Loucy (cell line): ENCODE measurements around the gene OR2F1.

Source experiments
- H2AFZ ChIP-seq: fragments of 200-600 bp; sonication (generic); 2 replicates; pipeline ENCODE4 v1.6.0; 2016; ENCODE audit warnings: antibody characterized with exemption, mild to moderate bottlenecking, low read length, moderate library complexity
- H3F3A ChIP-seq: fragments of 200-600 bp; 2 replicates; pipeline ENCODE4 v1.6.0; 2016; ENCODE audit warnings: antibody characterized with exemption, low read depth, mild to moderate bottlenecking
- H3K27me3 ChIP-seq: fragments of 200-600 bp; sonication (generic); 2 replicates; pipeline ENCODE4 v1.6.1; 2014; ENCODE audit warnings: low read length, mild to moderate bottlenecking; ENCODE audit not compliant: insufficient read depth, poor library complexity, severe bottlenecking
- H3K36me3 ChIP-seq: fragments of 200-600 bp; sonication (generic); 2 replicates; pipeline ENCODE4 v1.6.1; 2016; ENCODE audit warnings: low read length; ENCODE audit not compliant: insufficient read depth
- H3K4me1 ChIP-seq: fragments of 200-600 bp; sonication (generic); 2 replicates; pipeline ENCODE4 v1.5.1; 2014; ENCODE audit warnings: low read length, mild to moderate bottlenecking; ENCODE audit not compliant: insufficient read depth, poor library complexity, severe bottlenecking
- H3K4me2 ChIP-seq: fragments of 200-600 bp; sonication (generic); 2 replicates; pipeline ENCODE4 v1.6.0; 2014; ENCODE audit warnings: antibody characterized with exemption, low read length, low read depth, mild to moderate bottlenecking; ENCODE audit not compliant: poor library complexity, severe bottlenecking
- H3K4me3 ChIP-seq: fragments of 200-600 bp; sonication (generic); 2 replicates; pipeline ENCODE4 v1.5.1; 2014; ENCODE audit warnings: low read length, mild to moderate bottlenecking, mixed read lengths; ENCODE audit not compliant: poor library complexity, severe bottlenecking
- H3K79me2 ChIP-seq: fragments of 200-600 bp; sonication (generic); 2 replicates; pipeline ENCODE4 v1.6.1; 2014; ENCODE audit warnings: low read length; ENCODE audit not compliant: insufficient read depth
- H3K9ac ChIP-seq: fragments of 200-600 bp; sonication (generic); 2 replicates; pipeline ENCODE4 v1.6.0; 2014; ENCODE audit warnings: mild to moderate bottlenecking, low read depth, low read length, moderate library complexity; ENCODE audit not compliant: poor library complexity, severe bottlenecking
- H3K9me2 ChIP-seq: fragments of 200-600 bp; sonication (generic); replicated peaks from 2 replicates; pipeline ENCODE4 v1.6.1; 2016; ENCODE audit warnings: low read depth, low read length, mixed read lengths
- H3K9me3 ChIP-seq: fragments of 200-600 bp; sonication (generic); 2 replicates; pipeline ENCODE4 v1.6.1; 2014; ENCODE audit warnings: mild to moderate bottlenecking, antibody characterized with exemption, low read length, low read depth; ENCODE audit not compliant: insufficient read depth
- H4K20me1 ChIP-seq: fragments of 200-600 bp; sonication (generic); 2 replicates; pipeline ENCODE4 v1.6.0; 2014; ENCODE audit warnings: antibody characterized with exemption, low read length, mild to moderate bottlenecking; ENCODE audit not compliant: insufficient read depth, poor library complexity, severe bottlenecking
- EZH2phosphoT487 ChIP-seq: fragments of 200-600 bp; IDR thresholded peaks from 2 replicates; pipeline ENCODE4 v1.6.1; 2018; ENCODE audit warnings: antibody characterized with exemption, mild to moderate bottlenecking, moderate library complexity, borderline replicate concordance
- TF ChIP-seq, protein P1 (sequence below): fragments of 200-600 bp; sonication (generic); conservative IDR thresholded peaks from 2 replicates; pipeline ENCODE4 v1.5.1; 2014; ENCODE audit warnings: mild to moderate bottlenecking, antibody characterized with exemption, low read length

OR2F1 gene

DNA sequence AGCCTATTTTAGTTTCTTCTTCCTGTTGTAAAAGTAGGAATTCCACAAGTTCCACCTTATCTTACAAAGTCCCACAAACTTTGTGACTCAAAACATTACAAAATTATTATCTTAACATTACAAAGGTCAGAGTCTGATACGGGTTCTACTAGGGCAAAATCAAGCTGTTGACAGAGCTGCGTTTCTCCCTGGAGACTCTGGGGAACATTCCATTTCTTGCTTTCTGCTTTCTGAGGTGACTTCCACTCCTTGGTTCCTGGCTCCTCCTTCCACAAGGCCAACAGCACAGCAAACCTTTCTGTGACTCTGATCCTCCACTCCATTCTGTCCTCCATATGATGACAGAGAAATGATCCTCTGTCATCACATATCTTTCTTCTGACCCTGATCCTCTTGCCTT is 10.6 kb downstream of the OR2F1 start:
- no peak for TF ChIP-seq EZH2phosphoT487
- TF ChIP-seq, protein P1, sequence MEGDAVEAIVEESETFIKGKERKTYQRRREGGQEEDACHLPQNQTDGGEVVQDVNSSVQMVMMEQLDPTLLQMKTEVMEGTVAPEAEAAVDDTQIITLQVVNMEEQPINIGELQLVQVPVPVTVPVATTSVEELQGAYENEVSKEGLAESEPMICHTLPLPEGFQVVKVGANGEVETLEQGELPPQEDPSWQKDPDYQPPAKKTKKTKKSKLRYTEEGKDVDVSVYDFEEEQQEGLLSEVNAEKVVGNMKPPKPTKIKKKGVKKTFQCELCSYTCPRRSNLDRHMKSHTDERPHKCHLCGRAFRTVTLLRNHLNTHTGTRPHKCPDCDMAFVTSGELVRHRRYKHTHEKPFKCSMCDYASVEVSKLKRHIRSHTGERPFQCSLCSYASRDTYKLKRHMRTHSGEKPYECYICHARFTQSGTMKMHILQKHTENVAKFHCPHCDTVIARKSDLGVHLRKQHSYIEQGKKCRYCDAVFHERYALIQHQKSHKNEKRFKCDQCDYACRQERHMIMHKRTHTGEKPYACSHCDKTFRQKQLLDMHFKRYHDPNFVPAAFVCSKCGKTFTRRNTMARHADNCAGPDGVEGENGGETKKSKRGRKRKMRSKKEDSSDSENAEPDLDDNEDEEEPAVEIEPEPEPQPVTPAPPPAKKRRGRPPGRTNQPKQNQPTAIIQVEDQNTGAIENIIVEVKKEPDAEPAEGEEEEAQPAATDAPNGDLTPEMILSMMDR = no peak
- Histone ChIP-seq H4K20me1 (no peaks in the 10 kb centered on the region), H3K4me3 (no peak overlapping the region), H3K79me2 (no peaks in the 10 kb centered on the region), H3K27me3 (no peaks in the 10 kb centered on the region), H3K36me3 (no peaks in the 10 kb centered on the region), H3K9me3 (no peaks in the 10 kb centered on the region), H2AFZ (no peak overlapping the region), H3K4me2 (no peak overlapping the region), H3F3A (no peaks in the 10 kb centered on the region), H3K9me2 (no peaks in the 10 kb centered on the region), H3K4me1 (no peaks in the 10 kb centered on the region), H3K9ac (no peak overlapping the region)

DNA sequence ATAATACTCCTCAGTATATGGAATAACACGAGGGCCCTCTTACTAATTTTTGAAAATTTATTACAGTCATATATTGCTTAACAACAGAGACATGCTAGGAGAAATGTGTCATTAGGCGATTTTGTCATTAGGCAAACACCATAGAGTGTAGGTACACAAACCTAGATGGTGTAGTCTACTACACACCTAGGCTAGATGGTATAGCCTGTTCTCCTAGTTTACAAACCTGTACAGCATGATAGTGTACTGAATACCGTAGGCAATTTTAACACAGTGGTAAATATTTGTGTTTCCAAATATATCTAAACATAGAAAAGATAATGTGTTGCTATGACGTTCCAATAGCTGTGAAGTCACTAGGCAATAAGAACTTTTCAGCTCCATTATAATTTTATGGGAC is 12.8 kb downstream of the OR2F1 start:
- Histone ChIP-seq H3K36me3 (no peaks in the 10 kb centered on the region), H3K4me2 (no peak overlapping the region), H3K79me2 (no peaks in the 10 kb centered on the region), H3K9me2 (no peaks in the 10 kb centered on the region), H3K27me3 (no peaks in the 10 kb centered on the region), H3F3A (no peaks in the 10 kb centered on the region), H3K4me1 (no peaks in the 10 kb centered on the region), H4K20me1 (no peaks in the 10 kb centered on the region), H3K4me3 (no peak overlapping the region), H2AFZ (no peak overlapping the region), H3K9me3 (no peaks in the 10 kb centered on the region), H3K9ac (no peak overlapping the region)
- TF ChIP-seq, protein P1 = no peak
- no peak for TF ChIP-seq EZH2phosphoT487

DNA sequence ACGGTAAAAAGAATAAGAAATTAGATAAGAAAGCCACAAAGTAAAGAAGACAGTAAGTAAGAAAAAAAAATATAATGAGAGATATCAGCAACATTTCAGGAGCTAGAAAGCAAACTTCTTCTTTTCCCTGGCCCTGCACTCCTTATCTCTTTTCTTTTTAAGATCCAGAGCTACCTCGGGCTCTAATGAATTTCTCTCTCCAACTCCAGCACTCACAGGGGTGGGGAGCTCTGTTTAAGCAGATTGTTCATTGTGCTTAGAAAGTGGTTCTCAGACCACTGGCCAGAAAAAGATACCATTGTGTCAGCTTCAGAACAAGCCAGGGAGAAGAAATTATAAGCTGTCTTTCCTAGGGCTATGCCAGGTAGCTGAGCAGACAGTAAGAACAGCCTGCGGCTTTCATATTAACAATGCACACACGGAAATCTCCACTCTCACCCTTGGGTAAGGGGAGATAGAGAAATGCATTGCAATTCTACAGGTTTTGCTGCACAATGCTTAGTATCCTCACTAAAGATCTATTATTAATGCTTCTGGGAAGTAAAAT is 19.3 kb downstream of the OR2F1 start:
- H3K36me3 ChIP-seq = no peaks in the 10 kb centered on the region
- no peaks in the 10 kb centered on the region for H3K4me1 ChIP-seq
- no peaks in the 10 kb centered on the region for H3F3A ChIP-seq
- no peaks in the 10 kb centered on the region for H4K20me1 ChIP-seq
- H3K9me3 ChIP-seq = no peaks in the 10 kb centered on the region
- no peak overlapping the region for H3K9ac ChIP-seq
- no peak overlapping the region for H3K4me2 ChIP-seq
- no peaks in the 10 kb centered on the region for H3K79me2 ChIP-seq
- no peak overlapping the region for H2AFZ ChIP-seq
- TF ChIP-seq, protein P1 = no peak
- no peak for TF ChIP-seq EZH2phosphoT487
- no peaks in the 10 kb centered on the region for H3K9me2 ChIP-seq
- no peaks in the 10 kb centered on the region for H3K27me3 ChIP-seq
- no peak overlapping the region for H3K4me3 ChIP-seq
